DMS114 treated with DMSO at 0.1 percent for 48 hours (cell line): ENCODE data around the gene LAMB1.
"Not testable (repeated sequence)": the region's sequence is repeated elsewhere in the genome, so short reads cannot be mapped to it uniquely, and the experiment has no call there.

Experiments used
- DNase-seq: peaks from one replicate; lab custom pipeline; 2025; ENCODE audit not compliant: unreplicated experiment; lab: John Stamatoyannopoulos, UW

The LAMB1 gene

DNA sequence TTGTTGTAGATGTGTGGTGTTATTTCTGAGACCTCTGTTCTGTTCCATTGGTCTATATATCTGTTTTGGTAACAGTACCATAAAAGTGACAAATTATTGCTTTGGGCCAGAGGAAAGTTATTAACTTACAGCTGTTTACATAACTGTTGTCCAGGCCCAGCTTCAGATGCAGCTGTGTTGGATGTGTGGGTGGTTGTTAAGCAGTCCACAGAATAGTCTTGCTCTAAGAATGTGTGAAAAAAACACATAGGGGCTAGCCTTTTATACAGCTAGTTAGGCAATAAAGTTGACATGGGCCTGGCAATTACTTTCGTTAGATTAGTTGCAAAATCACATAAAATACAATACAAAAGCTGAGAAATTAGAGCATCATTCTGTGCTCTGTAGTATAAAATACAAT, 80.1 kb downstream of the LAMB1 start:
- no peak for DNase-seq

DNA sequence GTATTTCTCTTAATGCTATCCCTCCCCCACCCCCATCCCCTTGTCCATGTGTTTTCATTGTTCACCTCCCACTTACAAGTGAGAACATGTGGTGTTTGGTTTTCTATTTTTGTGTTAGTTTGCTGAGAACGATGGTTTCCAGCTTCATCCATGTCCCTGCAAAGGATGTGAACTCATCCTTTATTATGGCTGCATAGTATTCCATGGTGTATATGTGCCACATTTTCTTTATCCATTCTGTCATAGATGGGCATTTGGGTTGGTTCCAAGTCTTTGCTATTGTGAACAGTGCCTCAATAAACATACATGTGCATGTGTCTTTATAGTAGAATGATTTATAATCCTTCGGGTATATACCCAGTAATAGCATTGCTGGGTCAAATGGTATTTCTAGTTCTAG, 81.1 kb downstream of the LAMB1 start:
- DNase-seq, result not testable (repeated sequence)

DNA sequence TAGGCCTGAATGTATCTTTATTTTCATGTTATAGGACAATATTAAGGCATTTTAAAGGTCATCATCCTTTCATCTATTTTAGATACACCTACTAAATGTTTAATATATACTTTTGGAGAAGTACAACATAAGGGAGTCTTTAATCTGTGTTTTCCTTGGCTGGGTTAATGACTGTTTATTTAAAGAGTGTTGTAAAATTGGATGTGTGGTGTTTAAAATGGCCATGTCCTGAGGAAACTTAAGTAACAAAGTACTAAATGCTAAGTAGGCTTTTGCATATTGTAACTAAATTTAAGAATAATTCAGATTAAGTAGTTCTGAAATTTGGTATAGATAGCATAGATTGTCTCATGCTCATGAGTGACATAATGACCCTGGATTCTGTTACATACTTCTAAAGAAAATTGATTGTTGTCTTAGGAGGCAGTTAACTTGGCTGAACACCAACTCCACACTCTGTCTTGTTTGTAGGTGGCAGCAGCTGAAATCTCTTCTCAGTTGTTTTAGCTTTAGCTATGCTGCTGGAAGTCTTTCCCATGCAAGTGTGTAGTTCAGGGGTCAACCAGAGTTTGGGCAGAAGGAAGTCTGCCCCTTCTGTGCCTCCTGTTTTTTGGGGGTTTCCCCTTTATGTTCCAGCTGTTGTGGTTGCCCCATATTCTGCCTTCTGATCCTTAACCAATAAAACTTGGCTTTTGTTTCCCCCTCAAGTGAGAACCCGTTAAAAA, 82.8 kb downstream of the LAMB1 start:
- no peak for DNase-seq

DNA sequence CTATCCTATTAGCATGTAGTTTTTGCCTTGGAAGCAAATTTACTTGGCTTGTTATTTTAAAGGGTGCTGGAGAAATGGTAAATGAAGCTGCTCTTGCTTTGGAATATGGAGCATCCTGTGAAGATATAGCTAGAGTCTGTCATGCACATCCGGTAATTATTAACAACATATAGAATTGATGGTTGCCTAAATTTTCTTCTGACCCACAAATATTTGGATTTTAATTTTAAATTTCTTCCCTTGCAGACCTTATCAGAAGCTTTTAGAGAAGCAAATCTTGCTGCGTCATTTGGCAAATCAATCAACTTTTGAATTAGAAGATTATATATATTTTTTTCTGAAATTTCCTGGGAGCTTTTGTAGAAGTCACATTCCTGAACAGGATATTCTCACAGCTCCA, 84.0 kb downstream of the LAMB1 start:
- no peak for DNase-seq

DNA sequence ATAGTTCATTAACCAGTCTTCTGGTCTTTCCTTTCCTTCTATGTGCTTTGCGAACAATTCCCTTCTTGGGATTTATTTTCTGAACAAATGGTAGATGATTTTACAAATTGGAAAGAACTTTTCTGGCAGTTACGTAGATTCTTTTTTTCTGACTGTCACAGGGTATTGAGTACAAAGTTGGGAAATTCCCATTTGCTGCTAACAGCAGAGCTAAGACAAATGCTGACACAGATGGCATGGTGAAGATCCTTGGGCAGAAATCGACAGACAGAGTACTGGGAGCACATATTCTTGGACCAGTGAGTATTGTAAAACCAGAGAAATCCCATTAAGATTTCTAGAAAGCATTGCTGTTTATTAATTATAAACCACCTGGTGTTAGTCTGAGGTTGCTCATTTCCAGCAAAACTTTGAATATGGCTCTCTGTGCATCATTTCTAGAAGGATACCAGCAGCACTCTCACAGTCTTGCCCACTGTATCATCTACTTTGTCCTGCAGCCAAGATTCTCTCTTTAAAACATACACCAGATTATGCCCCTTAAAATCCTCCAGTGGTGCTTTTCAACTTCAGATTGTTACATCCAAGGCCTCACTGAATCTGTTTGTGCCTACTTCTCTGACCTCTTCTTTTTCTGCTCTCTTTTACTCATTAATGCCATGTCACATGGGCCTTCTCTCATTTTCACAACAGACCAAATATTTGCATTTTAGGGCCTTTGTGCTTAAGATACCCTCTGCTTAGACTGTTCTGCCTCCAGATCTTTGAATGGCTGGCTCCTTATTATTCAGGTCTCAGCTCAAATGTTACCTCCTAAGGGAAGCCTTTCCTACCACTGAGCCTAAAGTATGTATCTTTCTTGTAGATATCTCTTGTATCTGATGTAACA, 85.0 kb downstream of the LAMB1 start:
- no peak for DNase-seq

DNA sequence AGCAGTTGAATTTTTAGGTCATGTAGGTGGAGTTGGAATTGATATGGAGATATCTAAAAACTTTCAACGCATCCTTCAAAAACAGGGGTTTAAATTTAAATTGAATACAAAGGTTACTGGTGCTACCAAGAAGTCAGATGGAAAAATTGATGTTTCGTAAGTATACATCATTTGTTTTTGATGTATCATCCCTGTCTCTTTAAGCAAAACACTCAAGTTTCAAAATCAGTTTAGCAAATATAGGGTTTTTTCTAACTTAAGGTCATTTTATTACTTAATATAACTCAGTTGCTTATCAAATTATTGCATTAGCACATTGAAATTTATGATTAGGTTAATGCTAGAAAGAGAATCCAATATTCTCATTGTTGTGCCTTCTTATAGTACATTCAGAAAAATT, 87.4 kb downstream of the LAMB1 start:
- no peak for DNase-seq

DNA sequence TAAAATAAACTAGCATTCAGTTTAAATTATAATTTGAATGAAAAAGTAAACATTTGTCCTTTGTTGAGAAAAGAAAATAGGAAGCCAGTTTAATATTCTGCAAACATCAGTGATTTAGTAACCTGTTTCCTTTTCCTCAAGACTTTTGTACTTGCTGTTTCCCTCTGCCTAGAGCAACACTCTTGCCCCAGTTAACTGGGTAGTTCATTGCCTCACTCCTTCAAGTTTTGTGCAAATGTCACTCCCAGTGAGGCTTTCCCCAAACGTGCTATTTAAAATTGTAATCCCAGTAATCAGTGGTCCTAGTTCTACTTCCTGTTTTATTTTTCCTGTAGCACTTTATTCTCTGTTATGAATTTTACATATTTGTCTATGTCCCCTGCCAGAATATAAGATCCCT, 88.1 kb downstream of the LAMB1 start:
- DNase-seq, result no peak

DNA sequence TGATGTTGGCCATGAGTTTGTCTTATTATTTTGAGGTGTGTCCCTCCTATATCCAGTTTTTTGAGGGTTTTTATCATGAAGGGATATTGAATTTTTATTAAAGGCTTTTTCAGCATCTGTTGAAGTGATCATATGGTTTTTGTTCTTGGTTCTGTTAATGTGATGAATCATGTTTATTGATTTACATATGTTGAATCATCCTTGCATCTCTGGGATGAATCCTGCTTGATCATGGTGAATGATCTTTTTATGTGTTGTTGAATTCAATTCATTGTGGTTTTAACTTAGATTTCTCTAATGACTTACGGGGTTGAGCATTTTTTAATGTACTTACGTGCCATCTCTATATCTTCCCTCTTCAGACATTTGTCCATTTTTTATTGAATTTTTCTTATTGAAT, 89.1 kb downstream of the LAMB1 start:
- DNase-seq, result no peak

DNA sequence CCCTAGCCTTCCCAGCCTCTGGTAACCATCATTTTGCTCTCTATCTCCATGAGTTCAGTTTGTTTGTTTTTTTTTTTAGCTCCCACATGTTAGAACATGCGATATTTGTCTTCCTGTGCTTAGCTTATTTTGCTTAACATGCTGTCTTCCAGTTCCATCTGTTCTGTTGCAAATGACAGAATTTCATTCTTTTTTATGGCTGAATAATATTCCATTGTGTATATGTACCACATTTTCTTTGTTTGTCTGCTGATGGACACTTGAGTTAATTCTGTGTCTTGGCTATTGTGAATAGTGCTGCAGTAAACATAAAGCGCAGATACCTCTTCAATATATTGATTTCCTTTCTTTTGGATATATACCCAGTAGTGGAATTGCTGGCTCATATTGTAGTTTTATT, 91.0 kb downstream of the LAMB1 start:
- DNase-seq, result no peak

DNA sequence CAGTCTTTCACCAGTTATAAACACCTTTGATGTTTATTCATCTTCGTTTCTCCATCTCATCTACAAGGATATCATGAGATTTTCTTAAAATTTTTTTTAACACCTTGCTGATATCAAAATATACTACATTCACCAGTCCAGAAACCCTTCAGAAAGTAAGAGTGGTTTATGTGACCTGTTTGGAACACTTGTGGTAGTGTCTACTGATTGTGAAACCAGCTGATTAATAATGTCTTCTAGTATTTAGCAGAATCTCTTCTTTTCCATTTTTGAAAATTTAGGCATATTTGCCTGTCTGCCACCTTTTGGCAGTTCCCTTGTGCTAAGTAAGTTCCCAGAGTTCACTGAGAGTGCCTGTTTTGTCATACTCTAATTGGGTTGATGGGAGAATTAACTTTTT, 93.5 kb downstream of the LAMB1 start:
- DNase-seq, result no peak

DNA sequence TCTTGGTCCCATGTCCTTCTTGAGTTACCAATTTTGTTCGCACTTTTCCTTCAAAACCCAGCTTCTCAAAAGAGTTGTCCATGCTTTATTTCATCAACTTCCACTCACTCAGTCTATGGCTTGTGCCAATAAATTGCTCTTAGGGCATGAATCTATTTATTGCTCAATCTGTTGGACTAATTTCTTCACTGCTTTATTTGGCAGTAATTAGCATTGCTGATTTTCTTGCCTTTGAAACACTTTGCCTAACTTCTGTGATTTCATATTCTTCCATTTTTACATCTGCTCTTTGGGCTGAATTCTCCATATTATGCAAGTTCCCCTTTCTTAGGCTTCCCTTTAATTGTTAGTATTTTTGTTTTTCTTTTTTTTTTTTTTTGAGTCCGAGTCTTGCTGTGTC, 95.2 kb downstream of the LAMB1 start:
- DNase-seq, result no peak

DNA sequence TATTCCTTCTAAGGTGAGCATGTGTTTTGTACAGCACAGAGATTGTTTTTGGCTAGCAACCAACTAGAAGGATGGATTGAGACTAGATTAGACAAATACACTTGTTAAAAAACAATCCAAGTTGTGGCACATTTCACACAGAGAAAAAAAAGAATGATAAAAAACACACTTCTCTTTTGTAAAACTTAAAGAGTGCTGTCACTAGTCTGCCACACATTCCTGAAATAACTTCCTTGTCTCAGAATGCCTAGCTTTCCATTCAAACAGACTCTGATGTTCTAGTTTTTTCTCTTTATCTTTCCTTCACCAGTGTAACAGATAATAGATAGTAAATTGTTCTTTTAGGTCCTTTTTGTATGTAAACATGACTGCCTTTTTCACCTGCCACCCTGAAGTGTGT, 100.6 kb downstream of the LAMB1 start:
- no peak for DNase-seq

DNA sequence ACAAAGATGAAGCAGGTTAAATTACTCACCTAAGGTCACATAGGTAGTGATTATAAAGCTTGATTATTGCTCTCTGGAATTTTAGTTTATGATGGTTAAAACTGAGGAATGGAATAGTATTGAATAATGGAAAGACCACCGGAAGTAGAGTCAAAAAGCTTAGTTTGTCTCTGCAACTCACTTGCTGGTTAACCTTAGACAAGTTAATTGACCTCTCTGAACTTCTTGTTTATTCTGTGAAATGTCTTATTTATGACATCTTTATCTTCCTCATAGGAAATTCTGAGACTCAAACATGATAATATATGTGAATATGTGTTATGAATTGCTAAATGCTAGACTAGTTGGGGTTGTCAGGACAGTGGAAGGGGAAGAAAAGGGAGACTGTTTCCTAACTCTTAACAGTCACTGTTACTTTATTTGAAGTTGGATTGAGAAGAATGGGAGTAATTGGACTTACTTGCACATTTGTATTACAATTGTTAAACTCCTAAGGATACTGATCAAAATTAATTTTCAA, 102.4 kb downstream of the LAMB1 start:
- no peak for DNase-seq

DNA sequence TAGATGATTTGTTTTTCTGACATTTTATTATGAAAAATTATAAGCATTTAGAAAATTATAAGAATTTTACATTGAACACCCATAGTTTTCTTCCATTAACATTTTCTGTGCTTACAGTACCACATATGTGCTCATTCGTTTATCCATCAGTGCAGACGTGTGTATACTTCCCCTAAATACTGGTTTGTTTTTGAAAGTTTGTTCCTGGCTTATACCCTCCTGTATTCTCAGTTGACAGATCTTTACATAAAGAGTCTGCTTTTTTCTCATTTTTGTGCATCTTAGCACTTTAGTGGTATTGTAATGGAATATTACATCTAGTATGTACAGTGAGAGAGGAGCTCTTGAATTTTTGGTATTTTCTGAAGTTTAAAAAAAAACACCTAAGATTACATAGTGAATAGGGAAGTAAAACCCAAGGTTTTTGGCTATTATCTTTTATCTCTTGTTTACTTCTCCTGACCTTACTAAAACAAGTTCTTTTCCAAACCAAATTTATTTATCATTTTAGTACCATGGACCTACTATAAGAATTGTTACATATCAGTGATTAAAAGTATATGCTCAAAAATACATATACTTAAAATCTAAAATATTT, 103.9 kb downstream of the LAMB1 start:
- DNase-seq, result no peak

DNA sequence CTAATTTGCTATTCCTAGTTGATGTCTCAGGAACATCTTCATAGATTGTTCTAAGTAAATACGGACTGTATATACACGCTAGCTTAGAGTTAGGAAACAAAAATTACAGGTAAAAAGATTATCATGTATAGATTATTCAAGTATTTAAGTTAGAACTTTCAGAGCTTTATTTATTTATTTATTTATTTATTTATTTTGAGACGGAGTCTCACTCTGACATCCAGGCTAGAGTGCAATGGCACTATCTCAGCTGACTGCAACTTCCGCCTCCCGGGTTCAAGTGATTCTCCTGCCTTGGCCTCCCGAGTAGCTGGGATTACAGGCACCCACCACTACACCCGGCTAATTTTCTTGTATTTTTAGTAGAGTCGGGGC, 110.6 kb downstream of the LAMB1 start:
- not testable (repeated sequence) for DNase-seq

DNA sequence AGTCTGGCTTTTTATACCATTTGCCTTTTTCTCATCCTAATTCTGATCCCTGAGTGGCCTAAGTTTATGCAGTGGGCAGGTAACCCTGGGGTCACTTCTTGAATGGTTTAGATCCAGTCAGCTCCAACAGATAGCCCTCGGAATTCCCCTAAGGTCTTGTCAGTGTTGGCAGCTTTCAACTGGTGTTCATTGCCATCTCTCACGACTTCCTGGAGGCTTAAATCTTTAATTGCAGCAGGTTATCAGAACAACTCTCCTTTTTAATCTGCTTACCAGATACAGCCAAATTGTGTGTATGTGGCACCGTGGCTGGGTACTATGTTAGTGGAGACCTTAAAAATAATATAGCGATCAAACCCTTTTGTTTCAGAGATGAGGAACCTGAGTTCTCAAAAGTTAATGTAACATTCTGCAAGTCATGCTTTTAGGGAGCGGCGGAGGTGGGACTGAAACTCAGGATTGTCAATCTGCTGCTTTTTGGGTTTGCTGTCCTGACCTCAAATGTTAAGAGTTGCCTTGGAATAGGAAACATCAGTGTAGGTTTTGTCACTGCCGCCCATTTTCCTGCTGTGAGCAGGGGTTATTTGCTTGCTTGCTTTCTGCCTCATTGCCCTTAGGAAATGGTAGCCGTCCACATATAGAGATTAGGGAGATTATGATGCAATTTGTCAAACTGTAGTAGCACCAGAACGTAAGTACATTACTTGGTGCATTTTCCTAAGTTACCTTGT, 111.2 kb downstream of the LAMB1 start:
- DNase-seq, result no peak

DNA sequence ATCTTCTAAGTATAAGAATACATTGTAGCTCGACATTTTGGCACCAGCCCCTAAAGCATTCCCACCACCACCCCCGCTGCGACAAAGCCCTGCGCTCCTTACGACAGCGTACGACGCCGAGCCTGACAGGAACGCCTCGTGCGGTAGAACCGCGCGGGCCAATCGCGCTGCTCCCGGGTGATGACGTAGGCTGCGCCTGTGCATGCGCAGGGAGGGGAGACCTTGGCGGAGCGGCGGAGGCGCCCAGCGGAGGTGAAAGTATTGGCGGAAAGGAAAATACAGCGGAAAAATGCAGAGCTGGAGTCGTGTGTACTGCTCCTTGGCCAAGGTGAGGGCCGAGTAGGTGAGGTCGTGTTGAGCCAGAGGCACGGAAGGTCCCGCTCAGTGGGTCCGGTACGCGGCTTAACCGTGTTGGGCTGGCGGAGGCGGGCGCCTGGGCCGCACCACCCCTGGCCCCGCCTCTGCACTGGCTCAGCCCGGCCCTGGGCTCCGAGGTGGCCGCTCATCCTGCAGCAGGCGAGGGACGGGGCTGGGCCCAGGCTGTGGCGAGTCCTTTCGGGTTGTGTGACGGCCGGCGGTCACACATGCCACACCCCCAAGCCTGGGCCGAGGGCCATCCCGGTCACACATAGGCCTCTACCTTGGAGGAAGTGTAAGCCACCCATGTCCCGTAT, 111.9 kb downstream of the LAMB1 start, which contains the start of gene DLD:
Gene DLD (plus strand): TSS at position 222 of the 674 bp plus-strand sequence. CDS start 68 bp downstream, at position 290.
- peak; percentile 81 for DNase-seq

DNA sequence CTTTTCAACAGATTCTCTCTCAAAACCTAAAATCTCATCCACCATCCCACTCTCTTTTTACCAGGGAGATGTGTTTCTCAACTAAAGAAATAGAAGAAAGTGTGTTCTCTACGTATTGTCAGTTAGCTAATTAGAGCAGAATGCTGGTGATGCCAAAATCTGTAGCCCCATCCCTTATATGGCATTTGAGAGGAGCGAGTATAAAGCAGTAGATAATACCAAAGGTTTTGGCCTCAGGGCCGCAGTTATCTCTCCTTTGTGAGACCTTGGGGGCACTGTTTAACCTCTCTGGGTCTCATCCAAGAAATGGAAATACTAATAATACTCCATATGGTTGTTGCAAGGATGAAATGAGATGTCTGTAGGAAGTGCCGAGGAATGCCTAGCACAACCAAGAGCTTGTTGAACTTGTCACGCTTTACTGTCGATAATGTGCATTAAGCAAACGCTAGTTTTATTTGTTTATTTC, 112.4 kb downstream of the LAMB1 start:
- DNase-seq, result no peak

DNA sequence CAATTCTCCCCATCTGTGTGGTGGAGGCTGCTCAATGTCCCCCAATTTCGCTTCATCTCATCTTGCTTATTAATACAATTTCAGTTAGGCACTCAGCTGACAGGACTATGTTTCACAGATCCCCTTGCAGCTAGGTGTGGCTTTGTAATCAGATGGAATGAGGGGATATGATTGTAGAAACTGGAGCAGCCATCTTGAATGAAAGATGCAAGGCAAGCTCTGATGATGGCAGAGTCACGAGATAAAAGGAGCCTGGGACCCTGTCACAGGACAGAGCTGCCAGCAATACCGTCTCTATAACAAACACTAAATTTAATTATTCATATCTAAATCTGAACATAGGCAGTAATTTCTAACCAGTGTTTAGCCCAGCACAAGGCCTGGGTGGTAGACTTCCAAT, 113.0 kb downstream of the LAMB1 start:
- no peak for DNase-seq

DNA sequence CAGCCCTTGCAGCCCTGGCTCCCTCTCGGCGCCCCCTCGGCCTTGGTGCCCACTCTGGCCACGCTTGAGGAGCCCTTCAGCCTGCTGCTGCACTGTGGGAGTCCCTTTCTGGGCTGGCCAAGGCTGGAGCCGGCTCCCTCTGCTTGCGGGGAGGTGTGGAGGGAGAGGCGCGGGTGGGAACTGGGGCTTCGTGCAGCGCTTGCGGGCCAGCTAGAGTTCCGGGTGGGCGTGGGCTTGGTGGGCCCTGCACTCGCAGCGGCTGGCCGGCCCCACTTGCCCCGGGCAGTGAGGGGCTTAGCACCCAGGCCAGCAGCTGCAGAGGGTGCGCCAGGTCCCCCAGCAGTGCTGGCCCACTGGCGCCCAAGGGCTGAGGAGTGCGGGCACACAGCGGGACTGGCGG, 115.1 kb downstream of the LAMB1 start:
- DNase-seq, result not testable (repeated sequence)
